Posterior vena cava (tissue), 2 donors: ENCODE measurements around the gene LDLRAD3. TPM values are rescaled to one million over a fixed set of nuclear protein-coding genes. Genes with fewer than 3 reads are reported as not detected.

Experiments used
- DNase-seq: peaks from one replicate; pipeline ENCODE4 v3.0.0-alpha.2; 2020; ENCODE audit warnings: low spot score
- intact Hi-C, 2 donors: fragments of 100-400 bp; cut with DNase I; formaldehyde crosslinking; loops; one replicate each; pipeline versions ENCODE4 v1.14.1 to v1.14.2; 2022 to 2023
- total RNA-seq, 2 donors: library from RNA; stranded (reverse); fragmentation: NEBNext Ultra II Directional; extraction: Animal tissue kit (Norgen Biotek cat#: 25700); gene quantifications; one replicate each; pipeline ENCODE4 v1.2.1, GENCODE V29; 2021
- donor health status: DM: yes; HTN: yes; CAD: no.
- donor health status: DM: yes; HTN: yes; CAD: no.

LDLRAD3 gene
- total RNA-seq, 2 donors from 2014 or later: 12.4 to 18.4 TPM

- intact Hi-C loops: no loop called here
- no peak for DNase-seq
Observed at GRCh38 chr11:36104660-36104992, 160.8 kb downstream of the LDLRAD3 start.

GRCh38 chr11:36105743-36106581 lies 162.1 kb downstream of the LDLRAD3 start:
- no peak for DNase-seq
- intact Hi-C loops: no loop called here

- no peak for DNase-seq
- intact Hi-C loops: no loop called here
Observed at GRCh38 chr11:36107547-36107946, 163.7 kb downstream of the LDLRAD3 start.

- DNase-seq: no peak
- intact Hi-C loops: no loop called here
Observed at GRCh38 chr11:36108881-36109589, 165.2 kb downstream of the LDLRAD3 start.

GRCh38 chr11:36109590-36109849 lies 165.7 kb downstream of the LDLRAD3 start:
- DNase-seq: no peak
- intact Hi-C loops: no loop called here

GRCh38 chr11:36109850-36110606 lies 166.2 kb downstream of the LDLRAD3 start:
- intact Hi-C loops: no loop called here
- no peak for DNase-seq

- intact Hi-C loops: no loop called here
- DNase-seq: no peak
Observed at GRCh38 chr11:36110668-36111410, 167.0 kb downstream of the LDLRAD3 start.

- DNase-seq: no peak
- intact Hi-C loops: no loop called here
Observed at GRCh38 chr11:36114095-36114494, 170.2 kb downstream of the LDLRAD3 start.

GRCh38 chr11:36115378-36115801 lies 171.5 kb downstream of the LDLRAD3 start:
- no peak for DNase-seq
- intact Hi-C loops: no loop called here

GRCh38 chr11:36116161-36116560 lies 172.3 kb downstream of the LDLRAD3 start:
- intact Hi-C loops: no loop called here
- no peak for DNase-seq

GRCh38 chr11:36118084-36118483 lies 174.2 kb downstream of the LDLRAD3 start:
- DNase-seq: no peak
- intact Hi-C loops: no loop called here

- DNase-seq: no peak
- intact Hi-C loops: no loop called here
Observed at GRCh38 chr11:36119300-36119699, 175.4 kb downstream of the LDLRAD3 start.

- no peak for DNase-seq
Observed at GRCh38 chr11:36121054-36121453, 177.2 kb downstream of the LDLRAD3 start.

GRCh38 chr11:36122671-36123070 lies 178.8 kb downstream of the LDLRAD3 start:
- intact Hi-C loops: loop anchor here in 1 of 2 donors (10.0 kb wide), 2 partner anchors 298 to 508 kb away; partner anchors contain the start of gene FJX1
- DNase-seq: no peak

More at GRCh38 chr11:36121054-36121453, 177.2 kb downstream of the LDLRAD3 start:
- intact Hi-C loops: loop anchor here in 1 of 2 donors (10.0 kb wide), 2 partner anchors 296 to 506 kb away; partner anchors contain the start of gene FJX1

- intact Hi-C loops: loop anchor here in 1 of 2 donors (10.0 kb wide), 2 partner anchors 299 to 509 kb away; partner anchors contain the start of gene FJX1
- DNase-seq: no peak
Observed at GRCh38 chr11:36123336-36124101, 179.7 kb downstream of the LDLRAD3 start.

GRCh38 chr11:36126678-36127077 lies 182.8 kb downstream of the LDLRAD3 start:
- DNase-seq: no peak
- intact Hi-C loops: loop anchor here in 1 of 2 donors (10.0 kb wide), 2 partner anchors 302 to 512 kb away; partner anchors contain the start of gene FJX1

- intact Hi-C loops: loop anchor here in 1 of 2 donors (10.0 kb wide), 2 partner anchors 303 to 513 kb away; partner anchors contain the start of gene FJX1
- no peak for DNase-seq
Observed at GRCh38 chr11:36127550-36127949, 183.7 kb downstream of the LDLRAD3 start.

GRCh38 chr11:36129955-36130354 lies 186.1 kb downstream of the LDLRAD3 start:
- no peak for DNase-seq
- intact Hi-C loops: loop anchor here in 1 of 2 donors (10.0 kb wide), 3 partner anchors 125 to 515 kb away; partner anchors contain the start of gene FJX1
